SK-N-DZ (cell line): Measurements from ENCODE around the gene CHD9.
"Not testable (repeated sequence)": the region's sequence is repeated elsewhere in the genome, so short reads cannot be mapped to it uniquely, and the experiment has no call there.

Experiments used
- DNase-seq: peaks from one replicate; pipeline ENCODE4 v3.0.0-alpha.2; 2015; ENCODE audit warnings: low spot score

CHD9 gene

DNA sequence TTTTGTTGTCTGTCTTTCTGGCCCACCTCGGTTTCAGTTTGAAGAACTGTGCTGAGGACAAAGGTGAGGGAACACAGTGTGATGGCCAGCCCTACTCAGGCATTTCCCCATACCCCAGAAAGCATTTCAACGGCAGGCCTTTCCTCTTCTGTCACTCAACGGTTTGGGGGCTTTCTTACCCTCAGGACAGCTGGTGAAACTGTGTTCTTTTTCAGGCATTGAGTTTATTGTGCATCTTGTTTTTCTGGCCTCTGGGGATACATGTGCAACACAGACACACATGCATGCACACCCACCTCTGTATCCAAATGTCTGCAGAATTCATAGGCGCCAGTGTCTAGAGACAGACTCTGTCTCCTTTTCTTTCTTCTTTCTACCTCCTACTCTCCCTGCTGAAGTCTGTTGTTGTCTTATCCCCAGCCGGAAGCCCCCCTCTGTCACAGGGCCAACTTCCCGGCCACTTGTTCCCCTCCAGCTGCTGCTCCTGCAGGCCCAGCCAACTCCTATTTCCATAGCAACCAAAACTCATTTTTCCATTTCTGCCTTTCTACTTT, 17.0 kb downstream of the CHD9 start:
- DNase-seq, result no peak

DNA sequence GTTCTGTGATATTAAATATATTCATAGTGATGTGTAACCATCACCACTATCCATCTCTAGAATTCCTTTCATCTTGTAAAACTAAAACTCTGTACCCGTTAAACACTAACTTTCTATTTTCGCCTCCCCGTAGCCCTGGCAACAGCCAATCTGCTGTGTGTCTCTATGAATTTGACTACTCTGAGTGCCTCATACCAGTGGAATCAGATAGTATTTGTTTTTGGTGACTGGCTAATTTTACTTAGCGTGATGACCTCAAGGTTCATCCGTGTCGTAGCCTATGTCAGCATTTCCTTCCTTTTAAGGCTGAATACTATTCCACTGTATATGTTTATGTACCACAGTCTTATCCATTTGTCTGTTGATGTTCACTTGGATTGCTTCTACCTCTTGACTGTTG, 18.2 kb downstream of the CHD9 start:
- no peak for DNase-seq

DNA sequence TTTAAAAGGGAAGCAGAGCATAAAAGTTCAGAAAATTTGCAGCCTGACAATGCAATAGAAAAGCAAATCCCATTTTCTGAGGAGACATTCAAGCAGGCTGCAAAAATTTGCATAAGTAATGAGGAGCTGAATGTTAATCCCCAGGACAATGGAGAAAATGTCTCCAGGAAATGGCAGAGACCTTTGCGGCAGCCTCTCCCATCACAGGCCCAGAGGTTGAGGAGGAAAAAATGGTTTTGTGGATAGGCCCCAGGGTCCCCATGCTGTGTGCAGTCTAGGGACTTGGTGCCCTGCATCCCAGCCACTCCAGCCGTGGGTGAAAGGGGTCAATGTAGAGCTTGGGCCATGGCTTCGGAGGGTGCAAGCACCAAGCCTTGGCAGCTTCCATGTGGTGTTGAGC, 19.5 kb downstream of the CHD9 start:
- DNase-seq, result not testable (repeated sequence)

DNA sequence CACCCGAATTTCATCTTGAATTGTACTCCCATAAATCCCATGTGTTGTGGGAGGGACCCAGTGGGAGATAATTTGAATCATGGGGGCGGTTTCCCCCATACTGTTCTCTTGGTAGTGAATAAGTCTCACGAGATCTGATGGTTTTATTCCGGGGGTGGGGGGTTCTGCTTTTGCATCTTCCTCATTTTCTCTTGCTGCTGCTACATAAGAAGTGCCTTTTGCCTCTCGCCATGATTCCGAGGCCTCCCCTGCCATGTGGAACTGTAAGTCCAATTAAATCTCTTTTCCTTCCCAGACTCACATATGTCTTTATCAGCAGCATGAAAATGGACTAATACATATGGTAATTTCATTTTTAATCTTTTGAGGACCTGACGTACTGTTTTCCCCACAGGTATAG, 20.7 kb downstream of the CHD9 start:
- DNase-seq, result not testable (repeated sequence)

DNA sequence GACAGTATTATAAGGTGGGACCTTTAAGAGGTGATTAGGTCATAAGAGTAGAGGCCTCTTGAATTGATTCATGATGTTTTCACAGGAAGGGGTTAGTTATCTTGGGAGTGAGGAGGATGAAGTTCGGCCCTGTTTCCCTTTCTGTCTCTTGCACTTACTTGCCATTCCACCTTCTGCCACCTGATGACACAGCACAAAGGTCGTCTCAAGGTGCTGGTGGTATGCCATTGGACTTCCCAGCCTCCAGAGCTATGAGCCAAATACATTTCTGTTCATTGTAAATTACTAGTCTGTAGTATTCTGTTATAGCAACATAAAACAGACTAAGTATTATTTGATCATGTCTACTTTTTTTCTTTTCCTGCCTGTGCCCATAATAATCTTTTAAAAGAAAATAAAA, 23.5 kb downstream of the CHD9 start:
- DNase-seq, result no peak

DNA sequence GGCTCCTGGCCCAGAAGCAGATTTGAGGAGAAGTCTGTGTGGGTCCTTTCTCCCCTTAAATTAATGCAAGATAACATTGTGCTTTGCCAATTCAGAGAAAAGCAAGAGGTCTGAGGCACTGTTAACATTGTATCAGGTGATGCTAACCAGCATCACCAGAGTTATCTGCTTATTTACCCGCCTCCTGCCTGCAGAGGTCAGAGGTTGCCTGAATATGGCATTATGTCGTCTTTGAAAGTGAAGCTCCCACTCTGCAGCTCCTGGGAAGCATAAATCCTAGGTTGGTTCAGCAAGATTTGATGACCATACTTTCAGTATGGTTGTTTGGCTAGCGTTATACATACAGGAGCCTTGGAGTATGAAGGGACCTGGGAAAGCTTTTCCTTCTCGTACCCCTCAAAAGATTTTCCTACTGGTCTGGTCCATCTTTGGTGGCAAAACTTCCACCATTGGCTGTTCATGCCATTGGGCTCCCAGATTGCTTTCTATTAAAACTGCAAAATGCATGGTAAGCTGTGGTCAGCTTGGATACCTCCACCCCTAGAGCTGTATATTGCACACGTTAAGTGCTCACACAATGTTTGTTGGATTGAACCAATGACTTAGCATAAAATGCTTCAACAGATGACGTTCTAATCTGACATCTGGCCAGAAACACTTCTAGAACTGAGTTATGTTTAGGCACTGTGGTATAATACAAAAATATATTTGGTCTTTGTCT, 24.1 kb downstream of the CHD9 start:
- DNase-seq, result no peak

DNA sequence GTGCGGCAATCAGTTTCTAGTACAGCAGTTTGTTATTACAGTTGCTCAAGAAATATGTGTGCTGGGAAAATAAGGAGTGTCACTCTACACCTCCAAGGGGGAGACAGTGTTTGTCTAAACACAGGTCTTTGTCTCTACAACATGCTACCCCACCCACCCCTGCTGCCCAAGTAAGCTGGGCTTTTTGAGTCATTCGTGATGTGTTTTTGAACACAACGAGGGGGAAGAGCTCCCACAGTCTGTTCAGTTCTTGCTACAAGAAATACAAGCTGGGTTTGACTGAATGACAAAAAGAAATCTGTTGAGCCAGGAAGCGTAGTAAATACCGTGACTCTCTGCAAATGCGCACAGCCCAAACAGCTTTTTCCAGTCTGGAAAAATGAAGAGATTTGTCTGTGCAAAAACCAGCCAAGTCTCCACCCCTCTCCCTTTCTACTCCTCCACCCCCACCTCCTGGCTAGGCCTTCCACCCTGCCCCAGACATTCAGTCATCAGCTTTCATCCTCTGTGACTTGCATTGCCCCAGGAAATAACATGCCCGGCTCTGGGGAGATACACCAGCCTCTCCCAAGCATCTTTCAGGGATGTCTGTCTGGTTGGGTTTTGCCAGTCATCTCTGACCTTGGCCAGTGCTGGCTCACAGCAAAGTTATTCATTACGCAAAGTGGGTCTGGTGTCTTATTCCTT, 25.7 kb downstream of the CHD9 start:
- no peak for DNase-seq

DNA sequence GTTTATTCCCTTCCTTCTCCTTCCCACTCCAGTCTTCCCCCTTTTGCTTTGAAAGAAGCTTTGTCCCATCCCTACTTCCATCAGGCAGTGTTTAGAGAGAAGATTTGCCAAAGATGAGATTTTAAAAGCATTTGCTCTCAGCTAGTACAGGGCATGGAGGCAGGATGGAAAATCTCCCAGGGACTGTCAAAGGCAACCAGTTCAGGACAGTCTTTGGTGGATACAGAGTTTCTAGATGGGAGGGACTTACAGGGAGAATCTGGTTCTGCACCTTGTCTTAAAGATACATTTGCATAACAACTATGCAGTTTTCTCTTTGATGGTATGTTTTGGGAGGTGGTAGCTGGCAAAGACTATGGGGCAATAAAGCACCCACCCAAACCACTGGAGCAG, 26.2 kb downstream of the CHD9 start:
- no peak for DNase-seq

DNA sequence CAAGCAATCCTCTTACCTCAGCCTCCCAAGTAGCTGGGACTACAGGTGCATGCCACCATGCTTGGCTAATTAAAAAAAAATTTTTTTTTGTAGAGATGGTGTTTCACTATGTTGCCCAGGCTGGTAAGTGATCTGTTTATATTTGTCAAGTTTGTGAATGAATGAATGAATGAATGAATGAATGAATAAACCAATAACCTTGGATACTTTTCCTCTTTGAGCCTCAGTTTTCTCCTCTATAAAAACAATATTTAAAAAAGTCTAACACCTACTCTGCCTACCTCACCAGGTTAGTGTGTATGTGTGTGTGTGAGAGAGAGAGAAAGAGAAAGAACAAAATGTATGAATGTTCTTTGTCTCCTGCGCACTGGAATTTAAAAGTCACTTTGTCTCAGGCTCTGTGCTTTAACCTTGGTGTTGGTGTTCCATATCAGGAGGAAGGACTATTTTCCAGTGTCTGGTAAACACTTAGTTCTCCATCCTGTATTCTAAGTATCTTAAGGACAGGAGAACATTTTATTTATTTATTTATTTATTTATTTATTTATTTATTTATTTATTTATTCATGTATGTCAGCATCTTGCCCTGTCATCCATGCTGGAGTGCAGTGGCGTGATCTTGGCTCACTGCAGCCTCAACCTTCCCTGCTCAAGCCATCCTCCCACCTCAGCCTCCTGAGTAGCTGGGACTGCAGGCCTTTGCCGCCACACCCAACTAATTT, 27.1 kb downstream of the CHD9 start:
- DNase-seq, result no peak

DNA sequence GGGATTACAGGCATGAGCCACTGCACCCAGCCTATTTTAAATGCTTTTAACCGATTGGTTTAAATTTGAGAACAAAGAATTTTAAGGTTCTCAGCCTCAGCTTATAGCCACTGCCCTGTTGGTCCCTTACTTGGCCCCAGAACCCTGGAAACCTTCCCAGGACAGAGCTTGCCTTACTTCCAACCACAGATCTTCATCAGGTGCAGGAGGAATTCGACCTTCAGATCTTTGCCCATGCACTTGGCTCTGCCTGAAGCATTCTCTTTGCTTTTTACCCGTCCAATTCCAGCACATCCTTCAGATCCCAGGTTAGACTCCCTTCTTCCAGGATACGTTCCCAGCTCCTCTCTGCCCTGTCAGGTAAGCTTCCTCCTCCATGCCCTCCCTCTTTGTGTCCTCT, 27.7 kb downstream of the CHD9 start:
- DNase-seq, result no peak

DNA sequence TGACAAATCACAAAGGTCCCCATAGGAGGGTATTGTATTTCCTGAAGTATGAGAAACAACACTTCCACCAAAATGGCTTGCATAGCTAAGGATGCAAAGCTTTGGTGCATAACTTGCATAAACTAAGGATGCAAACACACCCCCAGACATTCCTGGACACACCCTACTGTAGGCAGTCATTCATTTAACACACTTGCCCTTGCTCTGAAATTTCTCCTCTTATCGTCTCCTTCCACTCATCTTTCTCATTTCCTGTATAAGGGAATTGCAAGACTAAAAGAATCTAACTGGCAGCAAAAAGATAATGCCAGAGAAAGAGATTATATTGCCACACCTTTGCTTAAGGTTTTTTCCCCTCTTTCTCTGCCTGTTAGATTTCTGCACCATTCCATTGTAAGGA, 28.3 kb downstream of the CHD9 start:
- DNase-seq, result no peak

DNA sequence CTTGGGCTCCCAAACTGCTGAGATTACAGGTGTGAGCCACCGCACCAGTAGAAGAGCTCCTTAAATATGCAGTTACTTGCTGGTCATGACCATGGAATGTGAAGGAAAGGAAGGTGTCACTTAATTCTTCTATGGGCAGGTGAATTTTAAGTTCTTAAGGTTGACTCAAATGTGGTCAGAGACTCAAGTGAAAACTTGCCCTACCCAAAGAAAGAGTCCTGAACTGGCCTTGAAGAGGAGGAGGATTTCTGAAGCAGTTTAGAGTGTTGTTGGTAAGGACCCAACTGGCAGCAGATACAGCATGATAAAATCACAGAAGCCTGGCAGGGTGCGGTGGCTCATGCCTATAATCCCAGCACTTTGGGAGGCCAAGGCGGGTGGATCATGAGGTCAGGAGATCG, 29.4 kb downstream of the CHD9 start:
- DNase-seq, result no peak

DNA sequence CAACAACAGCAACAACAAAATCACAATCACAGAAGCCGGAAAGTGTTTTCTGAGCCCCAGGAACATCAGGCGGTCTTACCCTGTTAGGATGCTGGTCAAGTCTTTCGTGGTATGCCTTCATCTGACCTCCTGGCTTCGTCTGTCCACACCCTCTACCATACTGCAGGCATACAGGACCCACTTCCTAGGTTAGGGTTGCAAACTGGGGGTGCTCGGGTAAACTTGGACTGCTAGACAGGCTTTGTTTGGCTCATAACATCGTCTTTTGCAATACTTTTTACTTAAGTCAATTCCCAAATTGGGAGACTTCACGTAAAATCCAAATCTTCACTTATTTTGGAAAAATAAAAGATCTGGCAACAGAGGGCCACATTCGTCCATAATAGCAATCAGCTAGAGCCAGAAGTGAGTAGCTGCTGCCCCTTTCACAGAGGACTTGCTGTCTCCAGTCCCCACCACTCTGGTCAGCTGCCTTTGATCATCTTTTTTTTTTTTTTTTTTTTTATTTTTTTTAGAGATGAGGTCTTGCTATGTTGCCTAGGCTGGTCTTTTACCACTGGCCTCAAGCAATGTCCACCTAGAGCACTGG, 30.0 kb downstream of the CHD9 start:
- DNase-seq, result no peak

DNA sequence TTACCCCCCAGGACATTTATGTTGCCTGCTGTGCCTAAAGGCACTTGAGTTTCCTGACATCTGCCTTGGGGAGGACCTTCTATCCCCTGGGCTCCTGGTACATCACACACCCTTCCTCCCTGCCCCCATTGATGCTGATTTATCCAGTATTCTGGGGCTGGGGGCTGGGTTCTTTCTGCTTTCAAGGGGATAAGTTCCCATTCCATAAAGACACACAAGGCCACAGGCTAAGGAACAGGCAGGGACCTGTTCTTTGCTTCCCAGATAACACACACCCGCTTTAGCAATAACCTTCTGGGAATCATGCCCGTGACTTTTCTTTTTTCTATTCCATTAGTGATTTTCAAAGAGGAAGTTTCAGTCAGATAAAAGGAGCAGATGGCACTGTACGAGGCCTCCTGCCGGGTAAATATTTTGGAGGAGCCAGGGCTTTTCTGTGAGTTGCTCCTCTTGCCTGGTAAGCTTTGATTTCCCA, 30.6 kb downstream of the CHD9 start:
- no peak for DNase-seq

DNA sequence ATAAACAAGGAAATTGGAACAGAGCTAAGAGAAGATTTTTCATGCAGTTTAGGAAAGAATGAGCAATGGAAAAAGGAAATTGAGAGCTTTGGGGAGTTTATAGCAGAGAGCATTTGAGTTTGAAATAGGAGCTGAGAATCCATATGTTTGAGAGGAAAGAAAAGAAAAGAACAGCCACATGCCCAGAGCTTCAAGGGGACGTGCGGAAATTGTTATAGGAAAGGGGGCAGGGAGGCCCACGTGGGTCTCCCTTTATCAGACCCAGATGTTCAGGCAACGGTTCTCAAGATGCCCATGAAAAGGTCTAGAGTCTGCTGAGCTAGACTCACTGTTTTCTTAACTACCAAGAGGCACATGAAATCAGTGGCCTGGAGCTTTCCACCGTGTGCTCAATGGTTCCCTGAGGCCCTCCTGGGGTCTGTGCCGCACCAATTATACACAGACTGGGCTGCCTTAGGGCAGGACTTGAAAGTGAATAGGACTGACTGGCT, 31.2 kb downstream of the CHD9 start:
- DNase-seq, result no peak

DNA sequence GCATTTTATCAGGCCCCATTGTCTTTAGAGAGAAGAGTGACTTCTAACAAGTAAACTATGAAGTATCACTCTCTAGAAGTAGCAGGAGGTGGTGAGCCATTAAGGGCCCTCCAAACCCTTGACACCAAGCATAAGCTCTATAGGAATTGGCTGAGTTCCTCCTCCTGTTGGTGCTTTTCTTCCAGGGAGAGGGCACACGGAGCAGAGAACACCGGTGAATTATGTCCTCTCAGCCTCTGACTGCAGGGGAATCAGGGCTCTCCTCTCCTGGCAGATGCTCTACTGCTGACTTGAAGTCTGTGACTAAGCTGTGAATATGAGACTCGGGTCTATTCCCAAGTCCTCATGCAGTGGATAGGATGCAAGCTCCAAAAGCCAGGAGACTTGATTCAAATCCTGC, 32.3 kb downstream of the CHD9 start:
- DNase-seq, result no peak

DNA sequence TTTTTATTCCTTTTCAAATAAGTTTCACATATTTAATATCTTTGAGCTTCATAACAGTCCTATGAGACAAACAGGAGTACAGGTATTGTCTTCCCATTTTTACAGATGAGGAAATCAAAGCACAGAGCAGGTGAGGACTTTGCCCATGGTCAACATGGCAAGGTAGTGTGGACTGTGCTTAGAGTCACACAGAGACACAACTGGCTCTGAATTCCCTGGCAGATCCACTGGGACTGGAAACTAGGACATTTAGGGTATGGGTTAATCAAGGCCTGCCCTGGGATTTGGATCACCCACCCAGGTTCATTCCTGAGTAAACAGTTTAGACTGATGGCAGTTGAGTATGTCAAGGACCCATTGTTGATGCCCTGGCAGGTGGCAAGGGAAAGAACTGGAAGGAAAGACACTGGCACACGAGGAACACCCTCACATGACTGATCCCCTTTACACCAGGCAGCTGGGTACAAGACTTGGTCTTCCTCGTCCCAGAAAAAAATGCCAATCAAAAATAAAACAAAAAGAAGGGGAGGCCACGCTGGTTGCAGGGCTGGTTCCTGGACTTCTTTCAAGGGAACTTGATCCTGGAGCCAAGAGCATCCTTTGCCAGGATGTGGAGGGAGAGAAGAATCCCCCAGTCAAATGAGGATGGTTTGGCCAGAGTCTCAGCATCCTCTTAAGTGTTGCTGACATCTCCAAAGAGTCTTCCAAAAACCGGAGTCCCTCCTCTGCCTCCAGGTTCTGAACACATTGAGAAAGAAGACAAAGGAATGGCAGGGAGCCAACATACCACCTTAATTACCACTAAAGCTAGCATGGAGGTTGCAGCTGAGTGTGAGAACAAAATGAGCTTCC, 34.9 kb downstream of the CHD9 start:
- DNase-seq, result no peak

DNA sequence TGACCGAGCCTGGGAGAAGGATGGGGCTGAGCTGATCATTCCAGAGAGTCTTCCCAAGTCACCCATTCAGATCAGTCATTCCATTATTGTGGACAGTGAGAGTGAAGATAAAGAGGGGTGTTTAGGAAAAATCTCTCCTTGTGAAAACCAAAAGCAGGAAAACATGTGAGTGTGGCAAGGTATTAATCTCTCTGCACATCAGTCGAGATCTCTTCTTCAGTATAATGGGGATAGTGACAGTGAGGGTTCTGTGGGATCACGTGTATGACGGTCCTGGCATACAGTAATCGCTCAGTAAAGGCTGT, 35.4 kb downstream of the CHD9 start:
- no peak for DNase-seq

DNA sequence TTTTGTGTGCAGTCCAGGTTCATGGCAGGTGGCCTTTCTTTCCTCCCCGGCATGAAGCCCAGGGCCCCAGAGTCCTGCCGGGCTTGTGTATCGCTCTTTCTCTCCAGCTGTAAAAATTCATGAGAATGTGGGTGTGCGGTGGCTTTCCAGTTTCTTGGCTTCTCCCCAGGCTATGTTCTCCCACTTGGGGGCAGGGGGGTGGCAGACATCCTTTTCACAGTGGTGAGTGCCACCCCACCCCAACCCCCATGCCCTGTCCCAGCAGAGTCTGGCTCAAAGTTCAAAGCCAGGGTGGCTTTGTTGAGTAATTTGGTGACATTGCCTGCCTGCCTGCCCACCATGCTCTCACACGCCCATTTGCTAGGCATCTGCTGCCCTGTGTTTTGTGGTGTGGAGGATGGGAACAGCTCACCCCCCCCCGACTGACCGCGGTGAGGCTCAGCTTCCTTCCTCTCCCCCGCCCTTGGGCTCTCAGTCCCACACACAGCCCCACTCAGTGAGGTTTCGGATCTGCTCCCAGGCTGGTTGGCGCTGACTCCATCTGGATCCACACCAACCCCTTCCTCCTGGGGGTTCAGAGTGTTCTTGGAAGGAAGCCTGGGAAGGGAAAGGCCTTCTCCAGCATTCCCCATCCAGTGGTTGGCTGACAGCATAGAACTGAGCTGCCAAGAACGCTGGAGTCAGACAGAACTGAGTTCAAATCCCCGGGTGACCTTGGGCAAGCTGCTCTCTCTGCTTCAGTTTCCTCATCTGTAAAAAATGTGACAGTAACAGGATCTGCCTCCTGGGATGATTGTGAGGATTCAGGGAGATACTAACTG, 36.0 kb downstream of the CHD9 start:
- DNase-seq, result no peak
